LNCaP clone FGC (cell line): ENCODE data around the gene LEKR1.

Source experiments
- DNase-seq: peaks from one replicate; pipeline ENCODE4 v3.0.0-alpha.2; 2011; ENCODE audit warnings: low read depth
- H3K4me3 ChIP-seq: 2 replicates; pipeline ENCODE4 v1.5.1; 2011; ENCODE audit warnings: mild to moderate bottlenecking, low read depth, low read length, control low read depth
- CTCF ChIP-seq: IDR thresholded peaks from 2 replicates; pipeline ENCODE4 v1.5.1; 2012; ENCODE audit warnings: mild to moderate bottlenecking; ENCODE audit not compliant: control insufficient read depth, insufficient read depth; ENCODE audit errors: extremely low read depth

LEKR1 gene

GRCh38 chr3:156918746-156919145 is 92.6 kb downstream of the LEKR1 start:
- DNase-seq = no peak
- TF ChIP-seq CTCF = no peak
- H3K4me3 ChIP-seq = no peak overlapping the region

GRCh38 chr3:156919818-156920217 is 93.7 kb downstream of the LEKR1 start:
- no peak for TF ChIP-seq CTCF
- DNase-seq = no peak
- H3K4me3 ChIP-seq = no peak overlapping the region

- DNase-seq = peak; percentile 26
- H3K4me3 ChIP-seq = no peak overlapping the region
- TF ChIP-seq CTCF = no peak
Observed at GRCh38 chr3:156920399-156920798, 94.2 kb downstream of the LEKR1 start.

GRCh38 chr3:156923349-156923748 is 97.2 kb downstream of the LEKR1 start:
- DNase-seq = no peak
- no peak for TF ChIP-seq CTCF

GRCh38 chr3:156938724-156939123 is 112.6 kb downstream of the LEKR1 start:
- H3K4me3 ChIP-seq = no peak overlapping the region
- DNase-seq = no peak
- TF ChIP-seq CTCF = no peak

More at GRCh38 chr3:156923349-156923748, 97.2 kb downstream of the LEKR1 start:
- no peak overlapping the region for H3K4me3 ChIP-seq

- TF ChIP-seq CTCF = no peak
- no peak overlapping the region for H3K4me3 ChIP-seq
- DNase-seq = no peak
Observed at GRCh38 chr3:156939315-156939714, 113.2 kb downstream of the LEKR1 start.

GRCh38 chr3:156941311-156941710 is 115.2 kb downstream of the LEKR1 start:
- TF ChIP-seq CTCF = no peak
- DNase-seq = no peak
- H3K4me3 ChIP-seq = no peak overlapping the region
